Caki2 (cell line): ENCODE data around the gene ALDH1L1. TPM values are rescaled to one million over a fixed set of nuclear protein-coding genes. Genes with fewer than 3 reads are reported as not detected.
A peak's percentile ranks its signal among the peaks of the same experiment; 100 is the strongest.

ENCODE experiments used
- DNase-seq: peaks from one replicate; pipeline ENCODE4 v3.0.0-alpha.2; 2015; ENCODE audit warnings: low read depth
- in situ Hi-C: cut with HindIII; loops from 2 replicates; pipeline ENCODE4 v1.10.0; 2016; ENCODE audit warnings: low sequenced_read_pairs, low pct_unique_long_range_greater_than_20kb, mixed read lengths
- total RNA-seq: library from RNA; depleted of rRNA; stranded (reverse); fragments of >200 nt; shearing (Covaris generic); gene quantifications from 2 replicates; pipeline ENCODE4 v1.2.3, GENCODE V29; 2014; ENCODE audit warnings: low replicate concordance; rRNA removed

ALDH1L1 gene
- 2.6 and 5.9 TPM in 2 replicates for total RNA-seq

GRCh38 chr3:126180477-126181397 lies at the start of gene ALDH1L1:
TSS of gene ALDH1L1 (minus strand) at chr3:126180586. CDS start at chr3:126160979, 19,607 bp downstream.
- in situ Hi-C loops = no loop called here
- peak; percentile 46 for DNase-seq

- no peak for DNase-seq
- in situ Hi-C loops = no loop called here
These were observed 46.0 kb upstream of the ALDH1L1 start for GRCh38 chr3:126226374-126226773.

- in situ Hi-C loops = no loop called here
- DNase-seq = no peak
These were observed 36.0 kb upstream of the ALDH1L1 start for GRCh38 chr3:126216416-126216815.

GRCh38 chr3:126213379-126214028 lies 33.1 kb upstream of the ALDH1L1 start:
- in situ Hi-C loops = no loop called here
- DNase-seq = no peak

GRCh38 chr3:126212620-126213378 lies 32.4 kb upstream of the ALDH1L1 start:
- in situ Hi-C loops = no loop called here
- no peak for DNase-seq

GRCh38 chr3:126212250-126212619 lies 31.8 kb upstream of the ALDH1L1 start:
- no peak for DNase-seq
- in situ Hi-C loops = no loop called here

- no peak for DNase-seq
- in situ Hi-C loops = no loop called here
These were observed 31.2 kb upstream of the ALDH1L1 start for GRCh38 chr3:126211569-126211968.

- no peak for DNase-seq
- in situ Hi-C loops = no loop called here
These were observed 30.2 kb upstream of the ALDH1L1 start for GRCh38 chr3:126210606-126211005.

- no peak for DNase-seq
- in situ Hi-C loops = no loop called here
These were observed 29.4 kb upstream of the ALDH1L1 start for GRCh38 chr3:126209741-126210140.

- in situ Hi-C loops = no loop called here
- DNase-seq = peak; percentile 61
These were observed 28.3 kb upstream of the ALDH1L1 start for GRCh38 chr3:126208606-126209256.

GRCh38 chr3:126208182-126208581 lies 27.8 kb upstream of the ALDH1L1 start:
- DNase-seq = no peak

GRCh38 chr3:126207166-126207565 lies 26.8 kb upstream of the ALDH1L1 start:
- no peak for DNase-seq
- in situ Hi-C loops = no loop called here

More at GRCh38 chr3:126208182-126208581, 27.8 kb upstream of the ALDH1L1 start:
- in situ Hi-C loops = no loop called here

- no peak for DNase-seq
- in situ Hi-C loops = no loop called here
These were observed 25.6 kb upstream of the ALDH1L1 start for GRCh38 chr3:126205717-126206655.

- no peak for DNase-seq
- in situ Hi-C loops = no loop called here
These were observed 22.3 kb upstream of the ALDH1L1 start for GRCh38 chr3:126202680-126203079.

- DNase-seq = no peak
- in situ Hi-C loops = no loop called here
These were observed 21.9 kb upstream of the ALDH1L1 start for GRCh38 chr3:126202276-126202675.

- in situ Hi-C loops = no loop called here
- DNase-seq = no peak
These were observed 20.8 kb upstream of the ALDH1L1 start for GRCh38 chr3:126201168-126201567.

GRCh38 chr3:126200534-126200933 lies 20.1 kb upstream of the ALDH1L1 start:
- no peak for DNase-seq

More at GRCh38 chr3:126200534-126200933, 20.1 kb upstream of the ALDH1L1 start:
- in situ Hi-C loops = no loop called here
